Tibial nerve (tissue), 4 donors: Measurements from ENCODE around the gene SHMT1. TPM values are rescaled to one million over a fixed set of nuclear protein-coding genes. Genes with fewer than 3 reads are reported as not detected.
"Not testable (repeated sequence)": the region's sequence is repeated elsewhere in the genome, so short reads cannot be mapped to it uniquely, and the experiment has no call there.

Experiments
- DNase-seq, 2 donors: peaks; one replicate each; pipeline ENCODE4 v3.0.0-alpha.2; 2019; ENCODE audit warnings: low spot score in 2 of 2
- H3K27ac ChIP-seq, 4 donors: fragments of 200-600 bp; sonication (generic) in 3 of 4; one replicate each; pipeline ENCODE4 v1.5.1; 2017 to 2019; ENCODE audit warnings: mild to moderate bottlenecking in 1 of 4
- H3K27me3 ChIP-seq, 2 donors: fragments of 200-600 bp; sonication (generic) in 1 of 2; one replicate each; pipeline versions ENCODE4 v1.5.1 to v1.6.0; 2017 to 2019
- H3K36me3 ChIP-seq, 3 donors: fragments of 200-600 bp; sonication (generic); one replicate each; pipeline ENCODE4 v1.5.1; 2018 to 2019
- H3K4me1 ChIP-seq, 4 donors: fragments of 200-600 bp; sonication (generic) in 3 of 4; one replicate each; pipeline ENCODE4 v1.5.1; 2017 to 2019
- H3K4me3 ChIP-seq, 4 donors: fragments of 200-600 bp; sonication (generic) in 3 of 4; one replicate each; pipeline ENCODE4 v1.5.1; 2017 to 2019; ENCODE audit warnings: mild to moderate bottlenecking in 1 of 4, moderate library complexity in 1 of 4
- H3K9me3 ChIP-seq, 4 donors: fragments of 200-600 bp; sonication (generic) in 3 of 4; one replicate each; pipeline ENCODE4 v1.5.1; 2017 to 2019
- CTCF ChIP-seq, 5 experiments: fragments of 200-600 bp in 3 of 5; fragments of 450-650 bp in 2 of 5; sonication (generic) in 3 of 5; IDR thresholded peaks; one replicate each; pipeline ENCODE4 v1.5.1; 2016 to 2019; ENCODE audit warnings: antibody characterized with exemption in 5 of 5, mild to moderate bottlenecking in 3 of 5, moderate library complexity in 2 of 5
- EP300 ChIP-seq, 2 donors: sonication (generic); formaldehyde crosslinking; IDR thresholded peaks; one replicate each; pipeline ENCODE4 v1.6.1; 2017; ENCODE audit warnings: antibody characterized with exemption in 2 of 2, mild to moderate bottlenecking in 1 of 2
- POLR2A ChIP-seq, 2 donors: fragments of 450-650 bp; IDR thresholded peaks; one replicate each; pipeline ENCODE4 v1.6.1; 2017; ENCODE audit warnings: antibody characterized with exemption in 2 of 2, mild to moderate bottlenecking in 2 of 2, moderate library complexity in 2 of 2
- WGBS, 2 donors: methylation state at CpG; one replicate each; pipeline ENCODE4 v1.1.5; 2018; 5-methylcytosine and 5-hydroxymethylcytosine counted together
- total RNA-seq, 4 donors: library from RNA; depleted of rRNA; stranded (reverse); fragments of >200 nt; gene quantifications; one replicate each; pipeline ENCODE4 v1.1.0, GENCODE V29; 2016

Gene SHMT1
- total RNA-seq, 4 donors from 2014 or later, result 48.0 to 69.5 (median 59.3) TPM

DNA sequence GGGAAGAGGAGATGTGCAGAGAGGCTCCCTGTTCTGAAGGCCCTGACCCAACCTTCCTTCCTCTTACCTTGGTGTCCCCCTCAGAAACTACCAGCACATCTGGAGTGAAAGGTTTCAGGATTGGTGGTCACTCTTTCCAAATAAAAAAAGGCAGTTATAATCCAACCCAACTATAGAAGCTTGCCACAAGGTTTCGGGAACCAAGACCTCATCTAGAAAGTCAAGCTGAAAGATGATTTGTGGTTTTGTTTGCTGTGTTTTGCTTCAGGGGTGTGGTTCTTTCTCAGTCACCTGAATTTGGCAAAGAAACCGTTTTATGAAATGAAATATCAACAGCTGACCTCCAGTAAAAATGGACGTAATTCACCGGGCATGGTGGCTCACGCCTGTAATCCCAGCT, 19.3 kb downstream of the SHMT1 start:
- no peaks in the 10 kb centered on the region for H3K27me3 ChIP-seq
- 87% methylated on average over 5 of the region's 5 CpGs for WGBS, 2 donors
- no peak for DNase-seq
- TF ChIP-seq EP300 (IDR thresholded peaks at IDR 0.05) (no peak), POLR2A (IDR thresholded peaks at IDR 0.05) (no peak), CTCF (IDR thresholded peaks at IDR 0.05) (no peak)
- H3K4me1 ChIP-seq, result no peaks in the 10 kb centered on the region
- H3K27ac ChIP-seq, result no peak overlapping the region
- no peak overlapping the region for H3K4me3 ChIP-seq
- peaks cover 7 to 98% (median 35%) of the 10 kb centered on the region in 3 donors for H3K36me3 ChIP-seq
- H3K9me3 ChIP-seq, result no peaks in the 10 kb centered on the region

GRCh38 chr17:18339933-18340332, 23.4 kb downstream of the SHMT1 start:
- H3K9me3 ChIP-seq, result no peaks in the 10 kb centered on the region
- no peaks in the 10 kb centered on the region for H3K27me3 ChIP-seq
- H3K4me1 ChIP-seq, result no peaks in the 10 kb centered on the region
- 95 to 97% methylated on average over 13 of the region's 13 CpGs for WGBS, 2 donors
- no peak overlapping the region for H3K4me3 ChIP-seq
- no peak for DNase-seq
- no peak overlapping the region for H3K27ac ChIP-seq
- TF ChIP-seq CTCF (IDR thresholded peaks at IDR 0.05), result no peak
- peaks cover 4 to 96% (median 20%) of the 10 kb centered on the region in 3 donors for H3K36me3 ChIP-seq

DNA sequence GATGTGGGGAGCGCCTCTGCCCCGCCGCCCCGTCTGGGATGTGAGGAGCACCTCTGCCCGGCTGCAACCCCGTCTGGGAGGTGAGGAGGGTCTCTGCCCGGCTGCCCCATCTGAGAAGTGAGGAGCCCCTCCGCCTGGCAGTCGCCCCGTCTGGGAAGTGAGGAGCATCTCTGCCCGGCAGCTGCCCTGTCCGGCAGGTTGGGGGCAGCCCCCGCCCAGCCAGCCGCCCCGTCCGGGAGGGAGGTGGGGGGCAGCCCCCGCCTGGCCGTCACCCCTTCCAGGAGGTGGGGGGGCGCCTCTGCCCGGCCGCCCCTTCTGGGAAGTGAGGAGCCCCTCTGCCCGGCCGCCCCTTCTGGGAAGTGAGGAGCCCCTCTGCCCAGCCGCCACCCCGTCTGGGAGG, 25.2 kb downstream of the SHMT1 start:
- peaks cover 4 to 97% (median 25%) of the 10 kb centered on the region in 3 donors for H3K36me3 ChIP-seq
- H3K27me3 ChIP-seq, H3K27ac ChIP-seq, DNase-seq, H3K4me1 ChIP-seq, H3K4me3 ChIP-seq, H3K9me3 ChIP-seq: not testable (repeated sequence)
- WGBS, 2 donors, result 97 to 98% methylated on average over 9 to 12 of the region's 25 CpGs

DNA sequence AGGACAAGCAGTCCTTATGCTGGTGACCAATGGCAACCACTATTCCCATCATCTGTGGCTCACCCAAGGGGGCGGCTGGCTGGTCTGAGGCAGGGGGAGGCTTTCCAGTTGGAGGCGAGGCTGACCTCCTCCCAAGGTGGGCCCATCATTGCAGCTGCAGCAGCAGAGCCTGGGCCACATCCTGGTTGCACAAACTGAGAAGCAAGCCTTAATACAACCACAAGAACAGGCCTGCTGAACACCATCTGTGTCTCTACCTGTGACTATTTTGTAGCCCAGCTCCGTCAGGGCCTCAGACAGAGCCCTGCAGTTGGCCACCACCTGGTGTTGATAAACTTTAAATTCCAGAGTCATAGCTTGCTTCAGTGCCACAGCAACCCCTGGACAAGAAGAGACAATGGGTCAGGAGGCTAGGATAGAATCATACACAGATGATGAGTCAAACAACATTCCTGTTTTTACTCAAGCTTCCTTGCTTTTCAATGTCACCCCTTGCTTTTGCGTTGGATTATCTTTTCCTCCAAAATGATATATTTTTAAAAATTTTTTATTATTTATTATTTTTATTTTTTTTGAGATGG, 30.4 kb downstream of the SHMT1 start:
- H3K36me3 ChIP-seq, result peaks cover 0 to 98% (median 28%) of the 10 kb centered on the region in 3 donors
- TF ChIP-seq CTCF (IDR thresholded peaks at IDR 0.05) (no peak), EP300 (IDR thresholded peaks at IDR 0.05) (no peak), POLR2A (IDR thresholded peaks at IDR 0.05) (no peak)
- H3K27me3 ChIP-seq, result no peaks in the 10 kb centered on the region
- no peaks in the 10 kb centered on the region for H3K9me3 ChIP-seq
- H3K27ac ChIP-seq, result no peak overlapping the region
- no peaks in the 10 kb centered on the region for H3K4me1 ChIP-seq
- H3K4me3 ChIP-seq, result no peak overlapping the region
- 84 to 85% methylated on average over 2 to 4 of the region's 4 CpGs for WGBS, 2 donors
- no peak for DNase-seq

DNA sequence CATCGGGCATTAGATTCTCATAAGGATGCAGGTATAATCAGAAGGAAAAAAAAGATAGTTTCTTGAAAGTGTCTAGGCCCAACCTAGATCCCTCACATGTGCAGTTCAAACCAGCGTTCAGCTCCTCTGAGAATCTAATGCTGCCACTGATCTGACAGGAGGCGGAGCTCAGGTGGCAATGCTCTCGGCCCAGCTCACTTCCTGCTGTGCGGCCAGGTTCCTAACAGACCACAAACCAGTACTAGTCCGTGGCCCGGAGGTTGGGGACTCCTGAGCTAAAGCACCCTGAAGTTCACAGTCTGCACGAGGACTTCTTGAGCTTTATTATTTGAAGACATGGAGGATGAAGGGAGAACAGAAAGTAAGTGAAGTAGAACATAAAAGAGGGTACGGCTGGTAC, 31.5 kb downstream of the SHMT1 start:
- peaks cover 0 to 99% (median 28%) of the 10 kb centered on the region in 3 donors for H3K36me3 ChIP-seq
- peaks cover 0 to 5% (median 0%) of the 10 kb centered on the region in 4 donors for H3K4me1 ChIP-seq
- 88 to 91% methylated on average over 9 of the region's 9 CpGs for WGBS, 2 donors
- DNase-seq, result no peak
- H3K27me3 ChIP-seq, result no peaks in the 10 kb centered on the region
- H3K27ac ChIP-seq, result no peak overlapping the region
- H3K9me3 ChIP-seq, result no peaks in the 10 kb centered on the region
- TF ChIP-seq EP300 (IDR thresholded peaks at IDR 0.05) (no peak), POLR2A (IDR thresholded peaks at IDR 0.05) (no peak), CTCF (IDR thresholded peaks at IDR 0.05) (no peak)
- no peak overlapping the region for H3K4me3 ChIP-seq
